OCI-LY7 (cell line): ENCODE data around the gene KLRK1.

ENCODE experiments used
- CTCF ChIP-seq: fragments of 200-600 bp; sonication (generic); conservative IDR thresholded peaks from 2 replicates; pipeline ENCODE4 v1.5.1; 2014; ENCODE audit warnings: mild to moderate bottlenecking, antibody characterized with exemption, low read length, moderate library complexity, mixed read lengths
- EZH2phosphoT487 ChIP-seq: fragments of 200-600 bp; sonication (generic); IDR thresholded peaks from 2 replicates; pipeline ENCODE4 v1.6.1; 2018; ENCODE audit warnings: low read depth, borderline replicate concordance, mild to moderate bottlenecking, mixed run types, antibody characterized with exemption, low read length, moderate library complexity, mixed read lengths

GRCh38 chr12:10406725-10407124 lies 16.9 kb upstream of the KLRK1 start:
- TF ChIP-seq CTCF (no peak), EZH2phosphoT487 (no peak)
